ENCODE data around the gene TOR1B. TPM values are rescaled to one million over a fixed set of nuclear protein-coding genes. Genes with fewer than 3 reads are reported as not detected.
"Not testable (repeated sequence)": the region's sequence is repeated elsewhere in the genome, so short reads cannot be mapped to it uniquely, and the experiment has no call there.

The TOR1B gene
- total RNA-seq, 1 experiment from 2014 or later: 37.8 TPM

DNA sequence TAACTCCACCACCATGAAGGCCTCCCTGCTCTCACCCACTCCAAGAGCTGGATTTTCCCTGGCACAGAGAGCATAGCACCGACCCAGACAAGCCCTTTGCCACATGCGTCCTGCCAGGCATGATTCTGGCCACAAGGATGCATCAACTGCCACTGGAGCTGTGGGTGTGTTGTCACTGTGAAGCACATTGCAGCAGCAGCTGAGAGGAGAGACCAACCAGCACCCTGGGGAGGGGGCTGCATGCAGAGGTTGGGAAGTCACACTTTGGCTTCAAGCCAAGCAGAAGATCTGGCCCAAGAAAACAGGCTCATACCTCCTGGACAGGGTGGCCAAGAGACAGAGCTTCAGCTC is 27.6 kb upstream of the TOR1B start:
- DNase-seq (ENCODE audit: extremely low read depth, low read depth): no peak

DNA sequence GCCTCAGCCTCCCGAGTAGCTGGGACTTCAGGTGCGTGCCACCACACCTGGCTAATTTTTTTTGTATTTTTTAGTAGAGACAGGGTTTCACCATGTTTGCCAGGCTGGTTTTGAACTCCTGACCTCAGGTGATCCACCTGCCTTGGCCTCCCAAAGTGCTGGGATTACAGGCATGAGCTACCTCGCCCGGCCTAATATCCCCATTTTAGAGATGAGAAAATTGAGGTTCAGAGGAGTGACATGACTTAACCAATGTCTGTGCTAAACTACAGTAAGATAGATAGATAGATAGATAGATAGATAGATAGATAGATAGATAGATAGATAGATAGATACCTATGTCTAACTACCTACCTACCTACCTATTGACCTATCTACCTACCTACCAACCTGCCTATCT is 26.9 kb upstream of the TOR1B start:
- not testable (repeated sequence) for DNase-seq (ENCODE audit: extremely low read depth, low read depth)

DNA sequence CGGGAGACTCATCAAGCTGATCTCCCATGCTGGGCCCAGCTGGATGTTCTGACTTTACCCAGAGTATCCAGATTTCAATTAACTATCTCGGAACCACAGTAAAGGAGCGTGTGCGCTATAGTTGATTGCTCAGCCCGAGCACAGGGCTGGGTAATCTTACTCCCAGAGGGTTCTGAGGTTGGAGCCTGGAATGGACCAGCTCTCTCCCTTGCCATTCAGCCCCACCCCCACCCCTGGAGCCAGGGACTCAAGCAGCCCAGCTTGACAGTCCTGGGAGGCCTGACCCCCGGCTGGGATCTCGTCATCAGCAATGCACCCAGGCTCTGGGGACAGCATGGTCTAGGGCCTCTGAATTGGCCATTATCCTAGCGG is 26.4 kb upstream of the TOR1B start:
- no peak for DNase-seq (ENCODE audit: extremely low read depth, low read depth)

- DNase-seq (ENCODE audit: extremely low read depth, low read depth): peak; percentile 97
Observed at GRCh38 chr9:129776938-129777768, 25.8 kb upstream of the TOR1B start.

DNA sequence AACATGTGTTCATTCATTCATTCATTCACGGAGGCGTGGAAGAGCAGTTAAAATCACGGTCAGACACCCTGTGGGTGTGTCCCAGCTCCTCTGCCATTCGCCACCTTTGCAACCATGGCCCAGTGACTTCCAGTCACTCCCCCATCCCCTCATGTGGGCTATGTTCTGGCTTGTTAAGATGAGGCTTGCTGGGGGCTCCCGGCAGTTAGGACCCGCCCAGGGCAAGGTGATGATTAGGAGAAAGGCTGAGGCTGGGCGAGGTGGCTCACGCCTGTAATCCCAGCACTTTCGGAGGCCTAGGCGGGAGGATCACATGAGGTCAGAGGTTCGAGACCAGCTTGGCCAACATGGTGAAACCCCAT is 25.2 kb upstream of the TOR1B start:
- no peak for DNase-seq (ENCODE audit: extremely low read depth, low read depth)

DNA sequence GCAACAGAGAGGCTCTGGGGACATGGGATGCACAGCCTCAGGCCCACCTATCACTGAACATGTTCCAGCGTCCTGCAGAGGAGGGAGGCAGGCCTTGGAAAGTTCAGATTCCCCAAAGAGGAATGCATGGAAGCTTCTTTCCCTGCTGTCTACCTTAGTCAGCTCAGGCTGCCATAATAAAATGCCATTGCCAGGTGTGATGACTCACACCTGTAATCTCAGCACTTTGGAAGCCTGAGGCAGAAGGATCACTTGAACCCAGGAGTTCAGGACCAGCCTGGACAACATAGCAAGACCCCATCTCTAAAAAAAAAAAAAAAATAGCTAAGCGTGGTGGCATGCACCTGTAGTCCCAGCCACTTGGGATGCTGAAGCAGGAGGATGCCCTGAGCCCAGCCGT is 24.5 kb upstream of the TOR1B start:
- DNase-seq (ENCODE audit: extremely low read depth, low read depth): no peak

DNA sequence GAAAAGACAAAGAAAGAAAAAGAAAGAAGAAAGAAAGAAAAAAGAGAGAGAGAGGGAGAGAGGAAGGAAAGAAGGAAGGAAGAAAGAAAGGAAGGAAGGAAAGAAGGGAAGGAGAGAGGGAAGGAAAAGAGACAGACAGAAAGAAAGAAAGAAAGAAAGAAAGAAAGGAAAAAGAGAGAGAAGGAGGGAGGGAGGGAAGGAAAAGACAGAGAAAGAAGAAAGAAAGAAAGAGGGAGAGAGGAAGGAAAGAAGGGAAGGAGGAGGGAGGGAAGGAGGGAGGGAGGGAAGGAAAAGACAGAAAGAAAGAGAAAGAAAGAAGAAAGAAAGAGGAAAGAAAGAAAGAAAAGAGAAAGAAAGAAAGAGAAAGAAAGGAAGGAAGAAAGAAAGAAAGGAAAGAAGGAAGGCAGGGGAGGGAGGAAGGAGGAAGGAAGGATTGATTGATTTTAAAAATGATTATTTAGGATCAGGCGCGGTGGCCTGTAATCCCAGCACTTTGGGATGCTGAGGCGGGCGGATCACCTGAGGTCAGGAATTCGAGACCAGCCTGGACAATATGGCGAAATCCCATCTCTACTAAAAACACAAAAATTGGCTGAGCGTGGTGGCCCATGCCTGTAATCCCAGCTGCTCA is 23.3 kb upstream of the TOR1B start:
- DNase-seq (ENCODE audit: extremely low read depth, low read depth): no peak

DNA sequence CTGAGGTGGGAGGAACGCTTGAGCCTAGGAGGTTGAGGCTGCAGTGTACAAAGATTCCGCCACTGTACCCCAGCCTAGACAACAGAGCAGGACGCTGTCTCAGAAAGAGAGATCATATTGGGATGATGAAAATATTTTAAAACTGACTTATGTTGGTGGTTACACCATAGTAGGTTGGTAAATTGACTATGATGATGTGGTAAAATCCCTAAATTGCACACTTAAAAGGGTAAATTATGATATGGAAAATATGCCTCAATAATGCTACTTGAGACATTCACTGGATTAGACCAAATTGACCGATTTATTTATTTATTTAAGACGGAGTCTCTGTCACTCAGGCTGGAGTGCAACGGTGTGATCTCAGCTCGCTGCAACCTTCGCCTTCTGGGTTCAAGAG is 21.9 kb upstream of the TOR1B start:
- DNase-seq (ENCODE audit: extremely low read depth, low read depth): no peak

GRCh38 chr9:129781981-129782380 is 21.0 kb upstream of the TOR1B start:
- DNase-seq (ENCODE audit: extremely low read depth, low read depth): no peak

- peak; percentile 77 for DNase-seq (ENCODE audit: extremely low read depth, low read depth)
Observed at GRCh38 chr9:129783516-129784361, 19.2 kb upstream of the TOR1B start.

DNA sequence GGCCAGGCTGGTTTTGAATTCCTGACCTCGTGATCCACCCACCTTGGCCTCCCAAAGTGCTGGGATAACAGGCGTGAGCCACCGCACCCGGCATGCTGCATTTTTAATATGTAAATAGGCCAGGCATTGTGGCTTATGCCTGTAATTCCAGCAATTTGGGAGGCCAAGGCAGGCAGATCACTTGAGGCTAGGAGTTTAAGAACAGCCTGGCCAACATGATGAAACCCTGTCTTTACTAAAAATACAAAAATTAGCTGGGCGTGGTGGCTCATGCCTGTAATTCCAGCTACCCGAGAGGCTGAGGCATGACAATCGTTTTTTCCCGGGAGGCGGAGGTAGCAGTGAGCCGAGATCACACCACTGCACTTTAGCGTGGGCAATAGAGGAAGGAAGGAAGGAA is 18.0 kb upstream of the TOR1B start:
- not testable (repeated sequence) for DNase-seq (ENCODE audit: extremely low read depth, low read depth)

GRCh38 chr9:129785866-129786265 is 17.1 kb upstream of the TOR1B start:
- no peak for DNase-seq (ENCODE audit: extremely low read depth, low read depth)

GRCh38 chr9:129786481-129786880 is 16.5 kb upstream of the TOR1B start:
- no peak for DNase-seq (ENCODE audit: extremely low read depth, low read depth)

DNA sequence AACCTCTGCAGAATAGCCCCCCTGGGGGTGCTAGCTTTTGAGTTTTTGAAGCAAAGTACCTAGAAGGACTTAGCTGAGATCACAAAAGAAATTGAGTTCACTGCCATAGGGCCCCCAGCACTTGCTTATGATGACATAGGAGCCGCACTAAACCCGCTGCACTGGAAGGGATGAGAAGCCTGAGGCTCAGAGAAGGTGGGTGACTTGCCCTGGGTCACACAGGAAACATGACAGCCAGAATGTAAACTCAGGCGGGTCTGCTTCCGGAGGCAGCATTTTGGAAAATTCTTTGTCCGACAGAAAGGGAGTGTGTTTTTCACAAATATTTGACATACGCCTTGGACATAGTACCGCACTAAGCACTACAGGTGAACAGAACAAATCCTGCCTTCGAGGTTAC is 8.4 kb upstream of the TOR1B start:
- DNase-seq (ENCODE audit: extremely low read depth, low read depth): no peak

DNA sequence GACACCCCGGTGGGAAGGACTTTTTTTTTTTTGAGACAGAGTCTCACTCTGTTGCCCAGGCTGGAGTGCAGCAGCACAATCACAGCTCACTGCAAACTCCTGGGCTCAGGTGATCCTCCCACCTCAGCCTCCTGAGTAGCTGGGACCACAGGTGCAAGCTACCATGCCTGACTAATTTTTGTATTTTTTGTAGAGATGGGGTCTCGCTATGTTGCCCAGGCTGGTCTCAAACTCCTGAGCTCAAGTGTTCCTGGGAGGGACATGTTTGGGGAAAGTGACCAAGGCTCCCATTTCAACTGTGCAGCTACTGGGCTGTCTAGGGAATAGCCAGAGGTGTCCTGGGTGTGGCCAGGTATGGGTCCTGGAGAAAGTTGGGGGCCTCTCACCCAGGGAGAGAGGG is 7.0 kb upstream of the TOR1B start:
- not testable (repeated sequence) for DNase-seq (ENCODE audit: extremely low read depth, low read depth)

DNA sequence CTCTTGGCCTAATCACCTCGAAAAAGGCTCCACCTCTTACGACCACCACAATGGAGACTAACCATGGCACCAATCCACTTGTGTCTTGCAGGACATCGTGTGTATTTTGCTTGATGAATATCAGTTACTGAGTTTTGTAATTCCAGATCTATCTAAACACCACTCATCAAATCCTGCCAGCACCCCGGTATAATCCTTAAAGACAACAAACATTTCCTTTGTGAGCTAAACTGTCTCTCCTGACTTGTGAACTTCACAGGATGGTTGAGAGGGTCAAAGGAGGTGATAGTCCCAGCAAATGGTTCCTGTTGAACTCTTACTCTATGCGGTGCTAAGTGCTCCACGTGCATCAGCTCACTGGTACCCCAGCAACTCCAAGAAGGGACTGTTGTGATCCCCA is 4.0 kb upstream of the TOR1B start:
- DNase-seq (ENCODE audit: extremely low read depth, low read depth): no peak

- DNase-seq (ENCODE audit: extremely low read depth, low read depth): no peak
Observed at GRCh38 chr9:129801504-129801903, 1.5 kb upstream of the TOR1B start.

DNA sequence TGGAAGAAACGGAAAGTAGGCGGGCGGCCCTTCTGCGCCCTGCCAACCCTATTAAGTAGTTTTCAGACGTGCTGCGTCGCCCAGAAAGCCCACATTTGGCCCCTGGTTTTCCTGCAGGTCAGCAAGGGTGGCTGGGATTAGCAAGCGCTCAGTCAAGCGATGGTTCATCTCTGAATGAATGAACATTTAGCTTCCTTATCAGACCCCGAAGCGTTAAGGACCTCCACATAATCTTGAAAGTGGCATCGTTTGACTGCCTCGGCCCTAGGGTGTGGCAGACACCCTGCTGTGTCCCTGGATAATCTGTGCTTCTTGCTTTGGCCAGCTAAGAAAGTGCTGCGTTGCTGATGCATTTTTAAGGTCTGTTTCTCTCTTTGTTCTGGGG is 684 bp downstream of the TOR1B start:
- DNase-seq (ENCODE audit: extremely low read depth, low read depth): no peak

GRCh38 chr9:129806061-129806460 is 3.1 kb downstream of the TOR1B start:
- DNase-seq (ENCODE audit: extremely low read depth, low read depth): no peak

DNA sequence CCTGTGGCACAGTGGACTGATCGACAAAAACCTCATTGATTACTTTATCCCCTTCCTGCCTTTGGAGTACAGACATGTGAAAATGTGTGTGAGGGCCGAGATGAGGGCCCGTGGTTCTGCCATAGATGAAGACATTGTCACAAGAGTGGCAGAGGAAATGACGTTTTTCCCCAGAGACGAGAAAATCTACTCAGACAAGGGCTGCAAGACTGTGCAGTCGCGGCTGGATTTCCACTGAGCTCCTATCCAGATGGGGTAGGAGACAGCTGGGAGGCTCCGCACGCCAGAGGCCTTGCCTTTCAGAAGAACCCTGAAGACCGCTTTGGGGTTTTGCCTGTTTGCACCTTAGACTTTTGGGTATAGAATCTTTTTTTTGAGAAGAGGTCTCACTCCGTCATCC is 6.4 kb downstream of the TOR1B start:
- no peak for DNase-seq (ENCODE audit: extremely low read depth, low read depth)

- no peak for DNase-seq (ENCODE audit: extremely low read depth, low read depth)
Observed at GRCh38 chr9:129810116-129810515, 7.1 kb downstream of the TOR1B start.

DNA sequence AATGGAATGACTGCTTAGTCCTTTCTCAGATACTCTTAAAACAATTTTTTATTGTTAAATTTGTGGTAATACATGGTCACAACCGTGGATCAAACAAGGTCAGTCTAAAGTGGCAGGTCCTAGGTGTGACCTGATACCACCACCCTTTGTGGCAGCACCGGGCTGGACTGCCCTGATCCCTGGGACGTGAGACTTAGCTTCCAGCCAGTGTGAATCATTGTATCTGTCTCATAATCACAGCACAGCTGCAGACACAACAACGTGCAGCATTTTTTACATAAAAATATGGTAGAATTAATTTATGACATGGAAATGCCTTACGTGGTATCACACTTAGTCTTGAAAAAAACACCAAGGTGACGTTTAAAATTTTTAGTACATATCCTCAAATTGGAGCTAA is 7.8 kb downstream of the TOR1B start:
- DNase-seq (ENCODE audit: extremely low read depth, low read depth): no peak
